ENCODE data around the gene ESYT3.
"Not testable (repeated sequence)": the region's sequence is repeated elsewhere in the genome, so short reads cannot be mapped to it uniquely, and the experiment has no call there.

The ESYT3 gene

GRCh38 chr3:138405486-138405885 is 28.9 kb upstream of the ESYT3 start:
- TF ChIP-seq CTCF (IDR thresholded peaks at IDR 0.05; ENCODE audit: unreplicated experiment in 3 of 3) = no peak
- peaks cover 45% of the 10 kb centered on the region for H3K36me3 Mint-ChIP-seq (ENCODE audit: low read depth)
- H3K9me3 Mint-ChIP-seq = no peaks in the 10 kb centered on the region
- H3K27ac Mint-ChIP-seq = no peak overlapping the region
- no peaks in the 10 kb centered on the region for H3K27me3 Mint-ChIP-seq (ENCODE audit: low read depth)
- H3K4me1 Mint-ChIP-seq = peaks cover 8% of the 10 kb centered on the region
- H3K4me3 Mint-ChIP-seq = no peak overlapping the region

GRCh38 chr3:138406606-138407005 is 27.8 kb upstream of the ESYT3 start:
- Mint-ChIP-seq H3K27me3 (ENCODE audit: low read depth) (no peaks in the 10 kb centered on the region), H3K4me3 (no peak overlapping the region), H3K27ac (no peak overlapping the region), H3K36me3 (ENCODE audit: low read depth) (peaks cover 36% of the 10 kb centered on the region), H3K9me3 (no peaks in the 10 kb centered on the region), H3K4me1 (no peaks in the 10 kb centered on the region)
- TF ChIP-seq CTCF (IDR thresholded peaks at IDR 0.05; ENCODE audit: unreplicated experiment in 3 of 3) = no peak

- TF ChIP-seq CTCF (IDR thresholded peaks at IDR 0.05; ENCODE audit: unreplicated experiment in 3 of 3) = no peak
- H3K4me1 Mint-ChIP-seq = no peaks in the 10 kb centered on the region
- H3K4me3 Mint-ChIP-seq = no peak overlapping the region
- no peaks in the 10 kb centered on the region for H3K9me3 Mint-ChIP-seq
- no peak overlapping the region for H3K27ac Mint-ChIP-seq
- no peaks in the 10 kb centered on the region for H3K27me3 Mint-ChIP-seq (ENCODE audit: low read depth)
- H3K36me3 Mint-ChIP-seq (ENCODE audit: low read depth) = peaks cover 32% of the 10 kb centered on the region
Measured at GRCh38 chr3:138407236-138407907, 27.0 kb upstream of the ESYT3 start.

GRCh38 chr3:138408751-138409570 is 25.5 kb upstream of the ESYT3 start:
- no peaks in the 10 kb centered on the region for H3K4me1 Mint-ChIP-seq
- H3K36me3 Mint-ChIP-seq (ENCODE audit: low read depth) = peaks cover 16% of the 10 kb centered on the region
- no peaks in the 10 kb centered on the region for H3K27me3 Mint-ChIP-seq (ENCODE audit: low read depth)
- no peaks in the 10 kb centered on the region for H3K9me3 Mint-ChIP-seq
- no peak for TF ChIP-seq CTCF (IDR thresholded peaks at IDR 0.05; ENCODE audit: unreplicated experiment in 3 of 3)
- no peak overlapping the region for H3K4me3 Mint-ChIP-seq
- H3K27ac Mint-ChIP-seq = no peak overlapping the region

- Mint-ChIP-seq H3K27ac (no peak overlapping the region), H3K4me3 (no peak overlapping the region), H3K4me1 (peaks cover 5% of the 10 kb centered on the region), H3K27me3 (ENCODE audit: low read depth) (peaks cover 11% of the 10 kb centered on the region), H3K9me3 (no peaks in the 10 kb centered on the region), H3K36me3 (ENCODE audit: low read depth) (no peaks in the 10 kb centered on the region)
- no peak for TF ChIP-seq CTCF (IDR thresholded peaks at IDR 0.05; ENCODE audit: unreplicated experiment in 3 of 3)
Measured at GRCh38 chr3:138412821-138413551, 21.4 kb upstream of the ESYT3 start.

- not testable (repeated sequence) for H3K36me3 Mint-ChIP-seq (ENCODE audit: low read depth); H3K9me3 Mint-ChIP-seq; H3K4me3 Mint-ChIP-seq; H3K27ac Mint-ChIP-seq
- H3K27me3 Mint-ChIP-seq (ENCODE audit: low read depth) = peaks cover 14% of the 10 kb centered on the region
- H3K4me1 Mint-ChIP-seq = peaks cover 21% of the 10 kb centered on the region
Measured at GRCh38 chr3:138416236-138416635, 18.2 kb upstream of the ESYT3 start.
